HEK293 (cell line): ENCODE data around the gene HTR2B.
"Not testable (repeated sequence)": the region's sequence is repeated elsewhere in the genome, so short reads cannot be mapped to it uniquely, and the experiment has no call there.

Experiments used
- KLF8 ChIP-seq: fragments of 450-650 bp; formaldehyde crosslinking; IDR thresholded peaks from 2 replicates; pipeline ENCODE4 v1.5.1; 2016; ENCODE audit warnings: missing biosample characterization, missing genetic modification characterization
- RBAK ChIP-seq: fragments of 450-650 bp; formaldehyde crosslinking; IDR thresholded peaks from 2 replicates; pipeline ENCODE4 v1.5.1; 2016; ENCODE audit warnings: missing biosample characterization, missing genetic modification characterization
- SCRT1 ChIP-seq: fragments of 450-650 bp; formaldehyde crosslinking; IDR thresholded peaks from 2 replicates; pipeline ENCODE4 v1.5.1; 2016; ENCODE audit warnings: missing biosample characterization, missing genetic modification characterization, borderline replicate concordance
- SETDB1 ChIP-seq: IDR thresholded peaks from one replicate; pipeline ENCODE4 v1.6.1; 2017; ENCODE audit warnings: mild to moderate bottlenecking, low read length, moderate library complexity, mixed read lengths; ENCODE audit not compliant: insufficient read length
- TRIM28 ChIP-seq: IDR thresholded peaks from 2 replicates; pipeline ENCODE4 v1.6.1; 2011; ENCODE audit warnings: low read length, control low read depth, borderline replicate concordance
- ZBTB7A ChIP-seq: fragments of 450-650 bp; formaldehyde crosslinking; IDR thresholded peaks from 2 replicates; pipeline ENCODE4 v1.5.1; 2016; ENCODE audit warnings: low read depth, missing biosample characterization, missing genetic modification characterization
- ZNF114 ChIP-seq: fragments of 450-650 bp; formaldehyde crosslinking; IDR thresholded peaks from 2 replicates; pipeline ENCODE4 v1.5.0; 2017; ENCODE audit warnings: missing biosample characterization, missing genetic modification characterization
- ZNF560 ChIP-seq: fragments of 450-650 bp; formaldehyde crosslinking; IDR thresholded peaks from 2 replicates; pipeline ENCODE4 v1.5.1; 2017; ENCODE audit warnings: missing biosample characterization, missing genetic modification characterization, borderline replicate concordance
- ZNF670 ChIP-seq: fragments of 450-650 bp; formaldehyde crosslinking; IDR thresholded peaks from 2 replicates; pipeline ENCODE4 v1.5.1; 2016; ENCODE audit warnings: missing biosample characterization, missing genetic modification characterization, low read depth
- ZNF792 ChIP-seq: fragments of 450-650 bp; formaldehyde crosslinking; IDR thresholded peaks from 2 replicates; pipeline ENCODE4 v1.5.1; 2016; ENCODE audit warnings: missing biosample characterization, missing genetic modification characterization
- ZSCAN23 ChIP-seq: fragments of 450-650 bp; formaldehyde crosslinking; IDR thresholded peaks from 2 replicates; pipeline ENCODE4 v1.5.1; 2016; ENCODE audit warnings: missing biosample characterization, missing genetic modification characterization
- TF ChIP-seq, protein P1 (sequence below): fragments of 450-650 bp; formaldehyde crosslinking; optimal IDR thresholded peaks from 2 replicates; pipeline ENCODE3; 2016; ENCODE audit warnings: missing biosample characterization, mild to moderate bottlenecking, missing genetic modification characterization
- TF ChIP-seq, protein P2 (sequence below): fragments of 450-650 bp; formaldehyde crosslinking; IDR thresholded peaks from 2 replicates; pipeline ENCODE4 v1.5.1; 2016; ENCODE audit warnings: missing biosample characterization, missing genetic modification characterization
- TF ChIP-seq, protein P3 (sequence below): fragments of 450-650 bp; formaldehyde crosslinking; IDR thresholded peaks from 2 replicates; pipeline ENCODE4 v1.5.1; 2016; ENCODE audit warnings: missing biosample characterization, missing genetic modification characterization

DNA sequence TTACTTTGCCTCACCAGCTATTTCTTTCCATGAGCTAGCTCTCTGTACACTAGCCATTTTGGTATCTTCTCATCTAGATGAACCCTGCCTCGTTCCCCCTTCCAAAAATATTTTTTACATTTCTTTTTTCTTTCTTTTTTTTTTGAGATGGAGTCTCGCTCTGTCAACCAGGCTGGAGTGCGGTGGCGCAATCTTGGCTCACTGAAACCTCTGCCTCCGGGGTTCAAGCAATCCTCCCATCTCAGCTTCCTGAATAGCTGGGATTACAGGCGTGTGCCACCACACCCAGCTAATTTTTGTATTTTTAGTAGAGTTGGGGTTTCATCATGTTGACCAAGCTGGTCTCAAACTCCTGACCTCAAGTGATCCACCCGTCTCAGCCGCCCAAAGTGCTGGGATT, 57.3 kb downstream of the HTR2B start:
- not testable (repeated sequence) for TF ChIP-seq SCRT1; ZNF792 (tag by site-specific recombination); ZNF560 (tag by site-specific recombination); ZNF670 (tag by site-specific recombination); KLF8 (tag by site-specific recombination); ZSCAN23; TRIM28; ZNF114 (tag by site-specific recombination); ZBTB7A (tag by site-specific recombination); RBAK (tag by site-specific recombination); SETDB1
- TF ChIP-seq, protein P1, sequence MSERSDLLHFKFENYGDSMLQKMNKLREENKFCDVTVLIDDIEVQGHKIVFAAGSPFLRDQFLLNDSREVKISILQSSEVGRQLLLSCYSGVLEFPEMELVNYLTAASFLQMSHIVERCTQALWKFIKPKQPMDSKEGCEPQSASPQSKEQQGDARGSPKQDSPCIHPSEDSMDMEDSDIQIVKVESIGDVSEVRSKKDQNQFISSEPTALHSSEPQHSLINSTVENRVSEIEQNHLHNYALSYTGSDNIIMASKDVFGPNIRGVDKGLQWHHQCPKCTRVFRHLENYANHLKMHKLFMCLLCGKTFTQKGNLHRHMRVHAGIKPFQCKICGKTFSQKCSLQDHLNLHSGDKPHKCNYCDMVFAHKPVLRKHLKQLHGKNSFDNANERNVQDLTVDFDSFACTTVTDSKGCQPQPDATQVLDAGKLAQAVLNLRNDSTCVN (tag by site-specific recombination) = not testable (repeated sequence)
- TF ChIP-seq, protein P2, sequence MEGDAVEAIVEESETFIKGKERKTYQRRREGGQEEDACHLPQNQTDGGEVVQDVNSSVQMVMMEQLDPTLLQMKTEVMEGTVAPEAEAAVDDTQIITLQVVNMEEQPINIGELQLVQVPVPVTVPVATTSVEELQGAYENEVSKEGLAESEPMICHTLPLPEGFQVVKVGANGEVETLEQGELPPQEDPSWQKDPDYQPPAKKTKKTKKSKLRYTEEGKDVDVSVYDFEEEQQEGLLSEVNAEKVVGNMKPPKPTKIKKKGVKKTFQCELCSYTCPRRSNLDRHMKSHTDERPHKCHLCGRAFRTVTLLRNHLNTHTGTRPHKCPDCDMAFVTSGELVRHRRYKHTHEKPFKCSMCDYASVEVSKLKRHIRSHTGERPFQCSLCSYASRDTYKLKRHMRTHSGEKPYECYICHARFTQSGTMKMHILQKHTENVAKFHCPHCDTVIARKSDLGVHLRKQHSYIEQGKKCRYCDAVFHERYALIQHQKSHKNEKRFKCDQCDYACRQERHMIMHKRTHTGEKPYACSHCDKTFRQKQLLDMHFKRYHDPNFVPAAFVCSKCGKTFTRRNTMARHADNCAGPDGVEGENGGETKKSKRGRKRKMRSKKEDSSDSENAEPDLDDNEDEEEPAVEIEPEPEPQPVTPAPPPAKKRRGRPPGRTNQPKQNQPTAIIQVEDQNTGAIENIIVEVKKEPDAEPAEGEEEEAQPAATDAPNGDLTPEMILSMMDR (tag by site-specific recombination) = not testable (repeated sequence)
- TF ChIP-seq, protein P3, sequence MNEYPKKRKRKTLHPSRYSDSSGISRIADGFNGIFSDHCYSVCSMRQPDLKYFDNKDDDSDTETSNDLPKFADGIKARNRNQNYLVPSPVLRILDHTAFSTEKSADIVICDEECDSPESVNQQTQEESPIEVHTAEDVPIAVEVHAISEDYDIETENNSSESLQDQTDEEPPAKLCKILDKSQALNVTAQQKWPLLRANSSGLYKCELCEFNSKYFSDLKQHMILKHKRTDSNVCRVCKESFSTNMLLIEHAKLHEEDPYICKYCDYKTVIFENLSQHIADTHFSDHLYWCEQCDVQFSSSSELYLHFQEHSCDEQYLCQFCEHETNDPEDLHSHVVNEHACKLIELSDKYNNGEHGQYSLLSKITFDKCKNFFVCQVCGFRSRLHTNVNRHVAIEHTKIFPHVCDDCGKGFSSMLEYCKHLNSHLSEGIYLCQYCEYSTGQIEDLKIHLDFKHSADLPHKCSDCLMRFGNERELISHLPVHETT = not testable (repeated sequence)
